HG03520 (cell line): ENCODE results near the gene ARMC3.
"Not testable (repeated sequence)": the region's sequence is repeated elsewhere in the genome, so short reads cannot be mapped to it uniquely, and the experiment has no call there.

ENCODE experiments used
- ATAC-seq: cut with Tn5 transposase; IDR thresholded peaks from one replicate; pipeline ENCODE4 v1.9.1; 2021; ENCODE audit warnings: mild to moderate bottlenecking, moderate library complexity; ENCODE audit not compliant: unreplicated experiment

The ARMC3 gene

GRCh38 chr10:22927661-22928403, at the start of gene ARMC3:
ARMC3 (plus strand) TSS chr10:22928053; CDS start chr10:22931997, 3,944 bp downstream.
- ATAC-seq, result peak; percentile 95

- ATAC-seq, result no peak
Observed at GRCh38 chr10:22891797-22892196, 36.1 kb upstream of the ARMC3 start.

- ATAC-seq, result no peak
Observed at GRCh38 chr10:22893781-22894180, 34.1 kb upstream of the ARMC3 start.

- ATAC-seq, result no peak
Observed at GRCh38 chr10:22894714-22895113, 33.1 kb upstream of the ARMC3 start.

- ATAC-seq, result no peak
Observed at GRCh38 chr10:22895252-22895651, 32.6 kb upstream of the ARMC3 start.

- no peak for ATAC-seq
Observed at GRCh38 chr10:22897371-22897770, 30.5 kb upstream of the ARMC3 start.

GRCh38 chr10:22899307-22899706, 28.5 kb upstream of the ARMC3 start:
- ATAC-seq, result no peak

GRCh38 chr10:22899775-22900174, 28.1 kb upstream of the ARMC3 start:
- no peak for ATAC-seq

- no peak for ATAC-seq
Observed at GRCh38 chr10:22900841-22901601, 26.8 kb upstream of the ARMC3 start.

- not testable (repeated sequence) for ATAC-seq
Observed at GRCh38 chr10:22902147-22902546, 25.7 kb upstream of the ARMC3 start.

- no peak for ATAC-seq
Observed at GRCh38 chr10:22903694-22904093, 24.2 kb upstream of the ARMC3 start.

- no peak for ATAC-seq
Observed at GRCh38 chr10:22906767-22907166, 21.1 kb upstream of the ARMC3 start.

- no peak for ATAC-seq
Observed at GRCh38 chr10:22908837-22909236, 19.0 kb upstream of the ARMC3 start.

- ATAC-seq, result not testable (repeated sequence)
Observed at GRCh38 chr10:22909673-22910072, 18.2 kb upstream of the ARMC3 start.

GRCh38 chr10:22911067-22911466, 16.8 kb upstream of the ARMC3 start:
- ATAC-seq, result no peak

GRCh38 chr10:22911889-22912762, 15.7 kb upstream of the ARMC3 start:
- no peak for ATAC-seq

GRCh38 chr10:22912763-22913384, 15.0 kb upstream of the ARMC3 start:
- no peak for ATAC-seq

GRCh38 chr10:22913474-22914092, 14.3 kb upstream of the ARMC3 start:
- no peak for ATAC-seq

GRCh38 chr10:22915314-22915713, 12.5 kb upstream of the ARMC3 start:
- no peak for ATAC-seq

- no peak for ATAC-seq
Observed at GRCh38 chr10:22925088-22925487, 2.8 kb upstream of the ARMC3 start.
